Hematopoietic multipotent progenitor cell (in vitro differentiated cells): Measurements from ENCODE around the gene L3MBTL3. TPM values are rescaled to one million over a fixed set of nuclear protein-coding genes. Genes with fewer than 3 reads are reported as not detected.
A peak's percentile ranks its signal among the peaks of the same experiment; 100 is the strongest.
"Not testable (repeated sequence)": the region's sequence is repeated elsewhere in the genome, so short reads cannot be mapped to it uniquely, and the experiment has no call there.

Experiments
- DNase-seq, 3 donors: peaks; one replicate each; pipeline ENCODE4 v3.0.0-alpha.2; 2011 to 2015; ENCODE audit warnings: low read depth in 2 of 3, low spot score in 2 of 3
- total RNA-seq: library from RNA; depleted of rRNA; stranded (reverse); fragments of >200 nt; gene quantifications from one replicate; pipeline ENCODE4 v1.2.3, GENCODE V29; 2012

The L3MBTL3 gene
- total RNA-seq, 1 donor, result 6.5 TPM

GRCh38 chr6:130069485-130069884 is 51.1 kb downstream of the L3MBTL3 start:
- DNase-seq, result no peak

- DNase-seq, result no peak
Observed at GRCh38 chr6:130070326-130070725, 51.9 kb downstream of the L3MBTL3 start.

- no peak for DNase-seq
Observed at GRCh38 chr6:130070792-130071191, 52.4 kb downstream of the L3MBTL3 start.

- no peak for DNase-seq
Observed at GRCh38 chr6:130075879-130076460, 57.6 kb downstream of the L3MBTL3 start.

GRCh38 chr6:130076512-130076911 is 58.1 kb downstream of the L3MBTL3 start:
- DNase-seq, result no peak

GRCh38 chr6:130090796-130091195 is 72.4 kb downstream of the L3MBTL3 start:
- DNase-seq, result no peak

- no peak for DNase-seq
Observed at GRCh38 chr6:130093546-130093945, 75.2 kb downstream of the L3MBTL3 start.

GRCh38 chr6:130098317-130098716 is 79.9 kb downstream of the L3MBTL3 start:
- DNase-seq, result no peak

- no peak for DNase-seq
Observed at GRCh38 chr6:130099119-130099518, 80.7 kb downstream of the L3MBTL3 start.

GRCh38 chr6:130105996-130106704 is 87.8 kb downstream of the L3MBTL3 start:
- DNase-seq, result peak in 2 of 3 donors; percentile 31 to 73

GRCh38 chr6:130107710-130108109 is 89.3 kb downstream of the L3MBTL3 start:
- DNase-seq, result no peak

GRCh38 chr6:130111031-130111430 is 92.7 kb downstream of the L3MBTL3 start:
- DNase-seq, result no peak

GRCh38 chr6:130113201-130113710 is 94.9 kb downstream of the L3MBTL3 start:
- DNase-seq, result no peak

GRCh38 chr6:130115036-130115435 is 96.7 kb downstream of the L3MBTL3 start:
- DNase-seq, result no peak

GRCh38 chr6:130116273-130116672 is 97.9 kb downstream of the L3MBTL3 start:
- DNase-seq, result no peak

GRCh38 chr6:130117187-130117701 is 98.9 kb downstream of the L3MBTL3 start:
- not testable (repeated sequence) for DNase-seq

GRCh38 chr6:130118236-130118635 is 99.9 kb downstream of the L3MBTL3 start:
- no peak for DNase-seq

GRCh38 chr6:130119211-130119610 is 100.8 kb downstream of the L3MBTL3 start:
- no peak for DNase-seq

GRCh38 chr6:130120731-130121130 is 102.3 kb downstream of the L3MBTL3 start:
- no peak for DNase-seq

GRCh38 chr6:130122243-130122642 is 103.9 kb downstream of the L3MBTL3 start:
- no peak for DNase-seq

- no peak for DNase-seq
Observed at GRCh38 chr6:130127195-130127594, 108.8 kb downstream of the L3MBTL3 start.

GRCh38 chr6:130128326-130128725 is 109.9 kb downstream of the L3MBTL3 start:
- no peak for DNase-seq
